IPS DF 6.9 (cell line): ENCODE results near the gene ATP8A1.
"Not testable (repeated sequence)": the region's sequence is repeated elsewhere in the genome, so short reads cannot be mapped to it uniquely, and the experiment has no call there.

ENCODE experiments used
- DNase-seq: peaks from one replicate; pipeline ENCODE4 v3.0.0-alpha.2; 2013; ENCODE audit warnings: low read depth, low spot score
- H3K27ac ChIP-seq: one replicate; pipeline ENCODE4 v1.5.1; 2013; ENCODE audit warnings: low read length, control low read depth
- H3K27me3 ChIP-seq: 2 replicates; pipeline ENCODE4 v1.6.1; 2013; ENCODE audit warnings: mild to moderate bottlenecking, low read length; ENCODE audit not compliant: control insufficient read depth, insufficient read depth
- H3K36me3 ChIP-seq: 2 replicates; pipeline ENCODE4 v1.6.1; 2013; ENCODE audit warnings: low read length; ENCODE audit not compliant: control insufficient read depth, insufficient read depth
- H3K4me1 ChIP-seq: 2 replicates; pipeline ENCODE4 v1.6.1; 2013; ENCODE audit warnings: low read length; ENCODE audit not compliant: control insufficient read depth, insufficient read depth
- H3K4me3 ChIP-seq: 2 replicates; pipeline ENCODE4 v1.5.1; 2013; ENCODE audit warnings: mild to moderate bottlenecking, low read length
- H3K9me3 ChIP-seq: 2 replicates; pipeline ENCODE4 v1.6.1; 2013; ENCODE audit warnings: low read length, inconsistent platforms; ENCODE audit not compliant: control insufficient read depth, insufficient read depth
- WGBS: extraction: QIAGEN DNeasy Blood & Tissue Kit; methylation state at CpG from one replicate; pipeline ENCODE4 v1.1.7; 2013; ENCODE audit warnings: mixed read lengths, missing lambda C conversion rate; ENCODE audit not compliant: insufficient read length, insufficient coverage; 5-methylcytosine and 5-hydroxymethylcytosine counted together

ATP8A1 gene

DNA sequence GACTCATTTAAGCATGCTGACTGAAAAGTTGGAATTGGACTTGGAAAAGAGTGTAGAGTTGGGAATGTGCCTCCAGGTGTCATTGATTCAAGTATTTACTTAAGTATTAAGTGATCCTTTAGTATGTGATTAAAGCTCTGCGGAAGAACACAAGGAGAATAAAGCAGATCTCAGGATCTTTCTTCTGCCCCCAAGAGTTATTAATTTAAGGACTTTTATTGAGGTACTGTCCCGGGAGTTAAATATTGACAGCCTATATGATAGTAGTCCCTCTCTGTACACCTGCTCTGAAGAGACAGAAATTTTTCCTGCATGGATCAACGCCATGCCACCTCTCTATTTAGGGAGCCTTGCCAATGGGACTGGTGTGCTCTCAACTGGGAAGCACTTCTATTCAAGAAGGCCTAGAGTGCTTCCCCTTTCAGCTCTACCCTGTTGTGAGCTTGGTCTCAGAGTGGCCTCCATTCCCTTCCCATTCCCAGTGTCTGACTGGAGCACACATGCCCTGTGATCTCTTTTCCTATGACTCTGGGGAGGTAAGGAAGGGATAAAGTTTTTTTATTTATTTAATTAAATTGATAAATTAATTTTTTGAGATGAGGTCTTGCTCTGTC, 183.7 kb downstream of the ATP8A1 start:
- Histone ChIP-seq H3K9me3 (no peaks in the 10 kb centered on the region), H3K36me3 (no peaks in the 10 kb centered on the region), H3K27ac (no peak overlapping the region), H3K4me1 (peaks cover 1% of the 10 kb centered on the region; the same call in 1 of the 2 replicates), H3K4me3 (no peak overlapping the region), H3K27me3 (no peaks in the 10 kb centered on the region)
- DNase-seq: no peak
- WGBS: no CpG with 5 or more reads among the region's 3 CpGs

DNA sequence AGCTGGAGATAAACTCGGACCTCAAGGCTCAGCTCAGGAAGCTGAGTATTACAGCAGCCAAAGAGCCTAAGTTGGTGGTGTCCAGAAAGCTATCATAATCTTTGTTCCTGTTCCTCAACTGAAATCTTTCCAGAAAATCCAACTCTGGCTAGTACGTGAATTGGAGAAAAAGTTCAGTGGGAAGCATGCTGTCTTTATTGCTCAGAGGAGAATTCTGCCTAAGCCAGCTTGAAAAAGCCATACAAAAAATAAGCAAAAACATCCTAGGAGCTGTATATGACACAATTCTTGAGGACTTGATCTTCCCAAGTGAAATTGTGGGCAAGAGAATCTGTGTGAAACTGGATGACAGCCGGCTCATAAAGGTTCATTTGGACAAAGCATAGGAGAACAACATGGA, 185.0 kb downstream of the ATP8A1 start:
- H3K9me3 ChIP-seq: no peaks in the 10 kb centered on the region
- DNase-seq: no peak
- H3K4me1 ChIP-seq: peaks cover 1% of the 10 kb centered on the region; the same call in 1 of the 2 replicates
- no CpG with 5 or more reads among the region's 3 CpGs for WGBS
- H3K27ac ChIP-seq: no peak overlapping the region
- no peaks in the 10 kb centered on the region for H3K27me3 ChIP-seq
- no peak overlapping the region for H3K4me3 ChIP-seq
- no peaks in the 10 kb centered on the region for H3K36me3 ChIP-seq

DNA sequence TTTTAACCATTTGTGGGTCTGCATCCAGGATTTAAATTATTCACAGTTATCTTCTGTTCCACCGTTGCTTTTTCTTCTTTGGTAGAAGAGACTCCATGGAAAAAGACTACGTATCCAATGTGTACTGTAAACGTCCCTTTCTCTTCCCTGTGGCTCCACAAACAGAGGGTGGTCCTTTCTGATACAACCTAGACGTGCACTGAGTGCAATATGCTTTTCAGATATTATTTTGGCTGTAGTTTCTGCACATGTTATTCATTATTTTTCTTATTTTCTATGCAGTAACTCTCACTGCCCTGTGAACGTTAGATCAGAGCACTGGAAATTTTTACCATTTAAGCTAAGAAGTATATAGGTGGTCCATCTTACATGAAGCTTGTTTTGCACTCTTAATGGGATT, 186.9 kb downstream of the ATP8A1 start:
- H3K27ac ChIP-seq: no peak overlapping the region
- peaks cover 1% of the 10 kb centered on the region; the same call in 1 of the 2 replicates for H3K4me1 ChIP-seq
- no peaks in the 10 kb centered on the region for H3K27me3 ChIP-seq
- no peaks in the 10 kb centered on the region for H3K36me3 ChIP-seq
- no peaks in the 10 kb centered on the region for H3K9me3 ChIP-seq
- no peak overlapping the region for H3K4me3 ChIP-seq
- no peak for DNase-seq
- WGBS: no CpG with 5 or more reads among the region's 5 CpGs

DNA sequence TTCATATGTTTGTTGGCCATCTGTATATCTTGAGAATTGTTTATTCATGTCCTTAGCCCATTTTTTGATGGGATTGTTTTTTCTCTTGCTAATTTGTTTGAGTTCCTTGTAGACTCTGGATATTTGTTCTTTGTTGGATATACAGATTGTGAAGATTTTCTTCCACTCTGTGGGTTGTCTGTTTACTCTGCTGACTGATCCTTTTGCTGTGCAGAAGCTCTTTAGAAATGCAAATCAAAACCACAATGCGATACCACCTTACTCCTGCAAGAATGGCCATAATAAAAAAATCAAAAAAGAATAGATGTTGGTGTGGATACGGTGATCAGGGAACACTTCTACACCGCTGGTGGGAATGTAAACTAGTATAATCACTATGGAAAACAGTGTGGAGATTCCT, 189.1 kb downstream of the ATP8A1 start:
- H3K36me3 ChIP-seq, H3K4me1 ChIP-seq, DNase-seq, H3K27ac ChIP-seq, H3K27me3 ChIP-seq, H3K9me3 ChIP-seq, H3K4me3 ChIP-seq: not testable (repeated sequence)
- WGBS: no CpG with 5 or more reads among the region's 3 CpGs

DNA sequence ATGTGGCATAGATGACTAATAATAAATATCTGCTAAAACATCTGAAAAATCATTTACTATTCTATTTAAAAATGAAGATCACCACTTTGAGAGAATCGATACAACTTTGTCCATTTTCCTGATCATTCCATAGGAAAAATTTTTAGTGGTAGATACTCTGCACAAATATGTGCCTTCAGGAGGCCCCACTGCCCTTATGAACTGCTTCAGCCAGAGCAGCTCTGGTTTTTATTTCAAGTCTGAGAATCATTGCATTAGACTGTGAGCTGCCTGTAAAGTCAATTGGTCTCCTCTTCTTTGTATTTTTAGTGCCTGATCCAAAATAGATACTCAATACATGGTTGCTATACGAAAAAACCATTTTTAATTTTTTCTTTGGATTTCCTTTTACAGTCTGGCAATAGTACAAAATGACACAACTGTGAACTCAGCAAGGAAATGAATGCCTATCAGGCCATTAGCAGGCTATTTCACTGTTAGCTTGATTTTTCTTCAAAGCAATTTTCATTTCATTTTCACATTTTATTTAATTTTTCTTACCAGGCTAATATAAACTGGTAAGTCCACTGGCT, 190.5 kb downstream of the ATP8A1 start:
- Histone ChIP-seq H3K27ac (no peak overlapping the region), H3K27me3 (no peaks in the 10 kb centered on the region), H3K4me1 (no peaks in the 10 kb centered on the region), H3K36me3 (no peaks in the 10 kb centered on the region), H3K4me3 (no peak overlapping the region), H3K9me3 (no peaks in the 10 kb centered on the region)
- DNase-seq: no peak
- no CpG with 5 or more reads among the region's 2 CpGs for WGBS

DNA sequence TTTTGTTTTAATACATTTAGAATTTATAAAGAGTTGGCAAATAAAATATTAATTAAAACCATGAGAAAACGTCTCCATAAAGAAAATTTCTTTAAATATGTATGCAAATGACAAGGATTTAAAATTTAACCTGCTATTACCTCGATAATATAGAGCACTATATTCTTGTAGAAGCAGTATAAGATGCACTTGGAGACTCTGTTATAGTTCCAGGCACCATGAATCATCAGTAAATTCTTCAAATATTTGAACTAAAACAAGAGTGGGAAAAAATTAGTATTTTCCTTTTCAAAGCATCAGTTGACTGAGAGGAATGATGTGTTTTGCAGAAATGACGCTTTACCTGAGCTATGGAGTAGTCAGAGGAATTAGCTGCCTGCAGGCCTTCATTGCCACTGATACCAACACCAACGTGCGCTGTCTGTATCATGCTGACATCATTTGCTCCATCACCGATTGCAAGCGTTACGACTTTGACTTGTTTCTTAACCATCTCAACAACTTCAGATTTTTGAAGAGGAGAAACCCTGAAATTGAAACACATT, 192.3 kb downstream of the ATP8A1 start:
- DNase-seq: no peak

DNA sequence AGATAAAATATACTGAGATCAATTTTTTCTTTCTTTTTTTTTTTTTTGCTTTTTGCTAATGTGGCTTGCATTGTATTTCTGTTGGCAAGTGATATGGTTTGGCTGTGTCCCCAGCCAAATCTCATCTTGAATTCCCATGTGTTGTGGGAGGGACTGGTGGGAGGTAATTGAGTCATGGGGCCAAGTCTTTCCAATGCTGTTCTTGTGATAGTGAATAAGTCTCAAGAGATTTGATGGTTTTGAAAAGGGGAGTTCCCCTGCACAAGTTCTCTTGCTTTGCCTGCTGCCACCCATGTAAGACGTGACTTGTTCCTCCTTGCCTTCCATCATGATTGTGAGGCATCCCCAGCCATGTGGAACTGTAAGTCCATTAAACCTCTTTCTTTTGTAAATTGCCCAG, 195.7 kb downstream of the ATP8A1 start:
- H3K9me3 ChIP-seq, DNase-seq, H3K36me3 ChIP-seq, H3K4me1 ChIP-seq, H3K27ac ChIP-seq, H3K27me3 ChIP-seq, H3K4me3 ChIP-seq: not testable (repeated sequence)
- WGBS: no CpG with 5 or more reads among the region's 1 CpG

More for the DNA sequence above, 192.3 kb downstream of the ATP8A1 start:
- Histone ChIP-seq H3K27ac (no peak overlapping the region), H3K4me3 (no peak overlapping the region), H3K27me3 (no peaks in the 10 kb centered on the region), H3K9me3 (no peaks in the 10 kb centered on the region), H3K4me1 (no peaks in the 10 kb centered on the region), H3K36me3 (no peaks in the 10 kb centered on the region)
- WGBS: no CpG with 5 or more reads among the region's 8 CpGs

DNA sequence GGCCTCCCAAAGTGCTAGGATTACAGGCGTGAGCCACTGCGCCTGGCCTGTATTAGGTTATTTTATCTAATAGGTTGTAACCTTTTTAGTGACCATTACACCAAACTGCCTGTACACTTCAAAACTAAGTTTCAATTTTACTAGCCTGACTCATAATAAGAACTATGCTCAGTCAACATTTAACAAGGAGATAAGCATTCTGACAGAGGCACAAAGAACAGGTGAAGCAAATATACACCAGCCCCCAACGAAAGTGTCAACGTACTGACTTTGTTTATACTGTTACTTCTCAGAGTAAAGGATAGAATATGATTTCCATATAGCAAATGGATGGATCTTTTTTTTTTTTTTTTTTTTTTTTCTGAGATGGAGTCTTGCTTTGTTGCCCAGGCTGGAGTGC, 196.9 kb downstream of the ATP8A1 start:
- no peaks in the 10 kb centered on the region for H3K36me3 ChIP-seq
- no peak overlapping the region for H3K27ac ChIP-seq

DNA sequence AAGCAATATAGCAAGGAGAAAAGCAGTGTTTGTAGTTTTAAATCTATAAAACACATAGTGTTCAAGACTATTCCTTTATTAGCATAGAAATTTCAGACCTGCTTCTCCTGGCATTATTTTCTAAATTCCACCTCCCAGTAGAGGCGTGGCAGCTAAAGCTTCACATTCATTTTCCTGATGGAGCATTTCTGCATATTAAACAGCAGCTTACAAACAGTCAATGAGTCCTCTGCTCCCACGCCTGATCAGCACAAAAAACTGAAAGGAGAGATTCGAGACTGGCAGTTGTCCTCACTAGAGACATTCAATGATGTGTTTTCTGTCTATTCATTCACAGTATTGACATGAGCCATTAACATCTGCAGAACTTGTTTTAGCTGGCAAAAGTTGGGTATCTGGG, 198.2 kb downstream of the ATP8A1 start:
- no CpG with 5 or more reads among the region's 3 CpGs for WGBS
- Histone ChIP-seq H3K27ac (no peak overlapping the region), H3K9me3 (no peaks in the 10 kb centered on the region), H3K4me1 (no peaks in the 10 kb centered on the region), H3K27me3 (no peaks in the 10 kb centered on the region), H3K4me3 (no peak overlapping the region), H3K36me3 (no peaks in the 10 kb centered on the region)
- DNase-seq: no peak

More for the DNA sequence above, 196.9 kb downstream of the ATP8A1 start:
- Histone ChIP-seq H3K4me3 (no peak overlapping the region), H3K4me1 (no peaks in the 10 kb centered on the region), H3K9me3 (no peaks in the 10 kb centered on the region), H3K27me3 (no peaks in the 10 kb centered on the region)
- no CpG with 5 or more reads among the region's 4 CpGs for WGBS
- no peak for DNase-seq

DNA sequence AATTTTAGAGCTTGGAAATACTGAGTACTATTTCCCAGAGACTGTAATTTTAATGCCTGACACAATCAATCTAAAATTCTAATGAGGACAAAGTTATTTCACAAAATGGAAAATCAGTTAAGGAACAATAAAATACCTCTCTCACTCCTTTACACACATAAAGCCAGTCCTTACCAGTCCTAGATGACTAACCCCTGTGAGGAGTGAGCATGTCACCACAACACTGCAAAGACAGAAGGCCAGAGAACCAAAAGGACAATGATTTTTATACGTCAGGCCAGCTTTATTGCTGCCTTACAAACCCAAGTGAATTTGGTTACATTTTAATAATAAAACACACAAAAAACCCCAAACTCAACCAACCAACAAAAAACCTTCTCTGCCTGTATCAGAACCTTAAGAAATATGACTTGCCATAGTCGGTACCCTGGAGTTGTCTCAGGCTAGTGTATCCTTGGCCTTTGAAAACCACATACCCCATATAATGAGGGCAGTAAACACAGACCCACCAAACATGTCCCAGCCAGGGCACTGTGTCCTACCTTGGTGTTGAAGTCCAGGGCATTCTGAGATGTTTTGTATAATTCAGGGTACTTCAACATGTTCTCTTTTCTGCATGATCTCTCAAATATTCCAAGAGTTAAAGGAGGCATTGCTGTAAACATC, 202.0 kb downstream of the ATP8A1 start:
- H3K27ac ChIP-seq: no peak overlapping the region
- H3K9me3 ChIP-seq: no peaks in the 10 kb centered on the region
- H3K36me3 ChIP-seq: no peaks in the 10 kb centered on the region
- no peaks in the 10 kb centered on the region for H3K27me3 ChIP-seq
- no peak for DNase-seq
- H3K4me1 ChIP-seq: no peaks in the 10 kb centered on the region
- WGBS: no CpG with 5 or more reads among the region's 2 CpGs
- H3K4me3 ChIP-seq: no peak overlapping the region
